ENCODE data around the gene SLC10A6. TPM values are rescaled to one million over a fixed set of nuclear protein-coding genes. Genes with fewer than 3 reads are reported as not detected.

SLC10A6 gene
- total and polyA plus RNA-seq, 12 donors = 0.11 to 0.96 (median 0.42) TPM; not detected in 3

DNA sequence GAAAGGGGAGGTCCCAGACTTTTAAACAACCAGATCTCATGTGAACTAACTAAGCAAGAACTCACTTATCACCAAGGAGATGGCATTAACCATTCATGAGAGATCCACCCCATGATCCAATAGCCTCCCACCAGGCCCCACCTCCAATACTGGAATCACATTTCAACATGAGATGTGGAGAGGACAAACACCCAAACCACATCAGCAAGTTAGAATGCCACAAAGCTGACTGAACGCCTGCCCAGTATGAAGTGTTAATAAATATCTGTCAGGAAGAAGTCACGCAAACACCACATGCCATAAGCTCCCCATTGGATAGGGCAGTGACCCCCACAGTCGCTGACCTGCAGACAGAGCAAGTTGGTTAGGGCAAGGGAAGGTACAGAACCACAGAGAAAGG lies 14.3 kb downstream of the SLC10A6 start:
- no peaks in the 10 kb centered on the region for H3K4me1 ChIP-seq (replicated peaks in 1 of 2)
- 77 to 88% (median 85%) methylated on average over 3 of the region's 3 CpGs for WGBS, 4 donors
- H3K27ac ChIP-seq = no peak overlapping the region
- no peaks in the 10 kb centered on the region for H3K9me3 ChIP-seq (replicated peaks in 1 of 3)
- H3K4me3 ChIP-seq = no peak overlapping the region
- TF ChIP-seq, protein P1, sequence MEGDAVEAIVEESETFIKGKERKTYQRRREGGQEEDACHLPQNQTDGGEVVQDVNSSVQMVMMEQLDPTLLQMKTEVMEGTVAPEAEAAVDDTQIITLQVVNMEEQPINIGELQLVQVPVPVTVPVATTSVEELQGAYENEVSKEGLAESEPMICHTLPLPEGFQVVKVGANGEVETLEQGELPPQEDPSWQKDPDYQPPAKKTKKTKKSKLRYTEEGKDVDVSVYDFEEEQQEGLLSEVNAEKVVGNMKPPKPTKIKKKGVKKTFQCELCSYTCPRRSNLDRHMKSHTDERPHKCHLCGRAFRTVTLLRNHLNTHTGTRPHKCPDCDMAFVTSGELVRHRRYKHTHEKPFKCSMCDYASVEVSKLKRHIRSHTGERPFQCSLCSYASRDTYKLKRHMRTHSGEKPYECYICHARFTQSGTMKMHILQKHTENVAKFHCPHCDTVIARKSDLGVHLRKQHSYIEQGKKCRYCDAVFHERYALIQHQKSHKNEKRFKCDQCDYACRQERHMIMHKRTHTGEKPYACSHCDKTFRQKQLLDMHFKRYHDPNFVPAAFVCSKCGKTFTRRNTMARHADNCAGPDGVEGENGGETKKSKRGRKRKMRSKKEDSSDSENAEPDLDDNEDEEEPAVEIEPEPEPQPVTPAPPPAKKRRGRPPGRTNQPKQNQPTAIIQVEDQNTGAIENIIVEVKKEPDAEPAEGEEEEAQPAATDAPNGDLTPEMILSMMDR (IDR thresholded peaks at IDR 0.05) = no peak
- no peak for TF ChIP-seq POLR2A (IDR thresholded peaks at IDR 0.05)
- intact Hi-C loops (cut with DNase I) = no loop called here
- DNase-seq = no peak
- H3K36me3 ChIP-seq (replicated peaks in 1 of 2) = no peaks in the 10 kb centered on the region
- no peaks in the 10 kb centered on the region for H3K27me3 ChIP-seq

DNA sequence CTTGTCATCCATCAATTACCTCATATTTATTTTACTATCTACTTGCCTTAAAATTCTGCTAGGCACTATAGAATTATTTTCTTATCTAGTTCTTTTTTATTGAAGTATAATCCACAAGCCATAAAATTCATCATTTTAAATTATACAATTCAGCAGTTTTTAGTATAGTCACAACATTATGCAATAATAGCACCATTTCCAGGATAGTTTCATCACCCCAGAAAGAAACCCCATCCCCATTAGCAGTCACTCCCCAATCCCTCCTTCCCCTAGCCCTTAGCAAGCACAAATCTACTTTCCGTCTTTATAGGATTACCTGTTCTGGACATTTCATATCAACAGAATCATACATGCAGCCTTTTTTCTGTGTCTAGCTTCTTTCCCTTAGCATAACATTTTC lies 15.6 kb downstream of the SLC10A6 start:
- intact Hi-C loops (cut with DNase I) = no loop called here
- Histone ChIP-seq H3K27ac (no peak overlapping the region), H3K4me1 (replicated peaks in 1 of 2) (no peaks in the 10 kb centered on the region), H3K36me3 (replicated peaks in 1 of 2) (no peaks in the 10 kb centered on the region), H3K4me3 (no peak overlapping the region), H3K27me3 (no peaks in the 10 kb centered on the region), H3K9me3 (replicated peaks in 1 of 3) (no peaks in the 10 kb centered on the region)
- 76 to 94% (median 88%) methylated on average over 1 of the region's 1 CpG for WGBS, 4 donors
- TF ChIP-seq POLR2A (IDR thresholded peaks at IDR 0.05) = no peak
- TF ChIP-seq, protein P1 (IDR thresholded peaks at IDR 0.05) = no peak
- no peak for DNase-seq

DNA sequence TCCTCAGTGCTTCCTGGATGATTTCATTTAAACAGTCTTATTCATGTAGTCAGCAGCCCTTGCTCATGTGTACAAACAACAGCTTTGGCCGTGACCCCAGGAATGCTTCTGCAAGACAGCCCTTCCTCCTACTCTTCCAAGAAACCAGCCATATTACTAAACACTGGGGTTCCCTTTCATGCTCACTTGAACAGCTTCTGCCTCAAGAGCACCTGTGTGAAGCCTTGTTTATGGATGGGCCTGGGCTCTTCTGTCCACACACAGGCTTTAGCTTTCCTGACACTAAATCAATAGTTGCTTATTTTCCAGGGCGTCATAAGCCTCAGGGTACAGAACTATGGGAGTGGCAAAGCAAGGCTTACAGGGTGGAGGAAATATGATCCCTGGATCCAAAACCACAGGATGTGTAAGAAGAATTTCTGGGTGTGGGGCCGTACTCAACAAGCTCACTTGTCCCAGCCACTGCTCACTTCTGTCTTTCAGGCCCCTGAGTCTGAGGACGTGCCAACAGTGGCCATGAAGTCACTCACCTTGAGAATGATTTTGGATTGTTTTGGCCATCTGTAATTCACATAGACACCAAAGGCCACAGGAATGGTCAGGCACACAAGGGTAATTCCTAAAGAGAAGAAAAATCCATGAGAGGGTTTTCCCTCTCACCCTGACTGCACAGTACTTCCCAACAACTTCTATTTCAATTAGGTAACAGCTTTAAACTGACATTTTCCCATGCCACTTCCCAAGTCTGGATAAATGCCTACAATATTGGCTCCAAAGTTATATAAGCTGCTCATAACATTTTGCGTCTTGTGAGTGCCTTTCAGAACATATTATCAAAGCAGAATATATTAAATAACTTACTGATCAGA lies 17.7 kb downstream of the SLC10A6 start:
- Histone ChIP-seq H3K4me1 (replicated peaks in 1 of 2) (no peaks in the 10 kb centered on the region), H3K27me3 (no peaks in the 10 kb centered on the region), H3K36me3 (replicated peaks in 1 of 2) (no peaks in the 10 kb centered on the region), H3K4me3 (no peak overlapping the region), H3K9me3 (replicated peaks in 1 of 3) (no peaks in the 10 kb centered on the region), H3K27ac (no peak overlapping the region)
- intact Hi-C loops (cut with DNase I) = no loop called here
- DNase-seq = peak in 3 of 7 donors; percentile 8 to 25 (median 15)
- WGBS, 4 donors = 78 to 85% (median 82%) methylated on average over 5 of the region's 5 CpGs
- TF ChIP-seq, protein P1 (IDR thresholded peaks at IDR 0.05) = no peak
- TF ChIP-seq POLR2A (IDR thresholded peaks at IDR 0.05) = no peak

DNA sequence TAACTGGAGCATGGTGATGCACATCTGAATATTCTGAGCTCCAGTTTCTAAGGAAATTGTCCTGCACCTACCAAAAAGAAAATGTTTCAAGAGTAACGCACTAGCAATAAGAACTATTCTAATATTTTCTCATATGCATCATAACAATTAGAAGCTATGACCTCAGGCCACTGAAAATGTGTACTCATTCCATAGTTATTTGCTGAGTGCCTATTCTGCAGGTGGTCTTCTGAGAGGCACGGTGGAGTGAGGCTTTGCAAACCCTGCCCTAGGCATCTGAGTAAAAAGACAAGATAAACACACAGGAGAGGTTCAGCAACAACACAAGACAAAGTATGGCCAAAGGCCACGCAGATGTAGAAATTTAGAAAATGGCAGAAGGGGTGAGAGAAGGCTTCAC lies 23.7 kb downstream of the SLC10A6 start:
- DNase-seq = no peak
- no peaks in the 10 kb centered on the region for H3K9me3 ChIP-seq (replicated peaks in 1 of 3)
- no peaks in the 10 kb centered on the region for H3K4me1 ChIP-seq (replicated peaks in 1 of 2)
- H3K27ac ChIP-seq = no peak overlapping the region
- H3K4me3 ChIP-seq = no peak overlapping the region
- H3K36me3 ChIP-seq (replicated peaks in 1 of 2) = no peaks in the 10 kb centered on the region
- no peaks in the 10 kb centered on the region for H3K27me3 ChIP-seq
- 85 to 94% (median 87%) methylated on average over 3 of the region's 3 CpGs for WGBS, 4 donors
- intact Hi-C loops (cut with DNase I) = no loop called here
- TF ChIP-seq POLR2A (IDR thresholded peaks at IDR 0.05) = no peak
- TF ChIP-seq, protein P1 (IDR thresholded peaks at IDR 0.05) = no peak

Measured in adrenal gland (tissue), 12 donors.